ENCODE data around the gene VIPR2. TPM values are rescaled to one million over a fixed set of nuclear protein-coding genes. Genes with fewer than 3 reads are reported as not detected.

Gene VIPR2
- total RNA-seq, 1 experiment from 2014 or later, result not detected

DNA sequence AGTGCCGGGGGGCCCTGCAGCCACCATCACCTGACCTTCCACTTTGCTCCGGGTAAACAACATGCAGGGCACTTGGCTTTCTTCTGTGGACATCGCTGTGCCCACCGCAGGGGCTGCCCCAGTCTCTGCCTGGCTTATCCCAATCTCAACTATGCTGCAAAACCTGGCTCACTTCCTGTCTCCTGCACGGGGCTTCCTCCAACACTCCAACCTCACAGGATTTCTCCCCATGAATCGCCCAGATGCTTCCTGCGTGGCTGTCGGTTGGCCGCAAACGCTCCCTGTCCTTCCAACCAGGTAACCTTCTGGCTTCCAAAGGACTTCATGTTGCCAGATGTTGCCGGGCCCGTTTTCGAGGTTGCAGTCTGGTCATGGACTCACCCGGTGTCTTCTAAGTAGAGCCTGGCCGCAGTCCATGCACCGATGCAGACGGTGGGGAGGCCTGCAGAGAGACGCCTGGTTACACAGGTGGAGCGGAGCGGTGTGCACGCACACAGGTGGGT lies 109.0 kb downstream of the VIPR2 start:
- ChIA-PET CTCF (no interaction called here), POLR2A (no interaction called here)
- Mint-ChIP-seq H3K4me3 (ENCODE audit: unreplicated experiment) (no peak overlapping the region), H3K36me3 (ENCODE audit: insufficient read depth, unreplicated experiment) (no peaks in the 10 kb centered on the region), H3K4me1 (ENCODE audit: insufficient read depth, unreplicated experiment) (no peaks in the 10 kb centered on the region), H3K9me3 (ENCODE audit: unreplicated experiment) (no peaks in the 10 kb centered on the region), H3K27ac (ENCODE audit: low read depth, unreplicated experiment) (no peak overlapping the region), H3K27me3 (ENCODE audit: insufficient read depth, unreplicated experiment) (no peaks in the 10 kb centered on the region)
- no TSS peak for BruUV-seq (replicated peaks)
- intact Hi-C loops (cut with micrococcal nuclease), result no loop called here
- DNase-seq (ENCODE audit: unreplicated experiment), result no peak
- TF ChIP-seq, protein P1, sequence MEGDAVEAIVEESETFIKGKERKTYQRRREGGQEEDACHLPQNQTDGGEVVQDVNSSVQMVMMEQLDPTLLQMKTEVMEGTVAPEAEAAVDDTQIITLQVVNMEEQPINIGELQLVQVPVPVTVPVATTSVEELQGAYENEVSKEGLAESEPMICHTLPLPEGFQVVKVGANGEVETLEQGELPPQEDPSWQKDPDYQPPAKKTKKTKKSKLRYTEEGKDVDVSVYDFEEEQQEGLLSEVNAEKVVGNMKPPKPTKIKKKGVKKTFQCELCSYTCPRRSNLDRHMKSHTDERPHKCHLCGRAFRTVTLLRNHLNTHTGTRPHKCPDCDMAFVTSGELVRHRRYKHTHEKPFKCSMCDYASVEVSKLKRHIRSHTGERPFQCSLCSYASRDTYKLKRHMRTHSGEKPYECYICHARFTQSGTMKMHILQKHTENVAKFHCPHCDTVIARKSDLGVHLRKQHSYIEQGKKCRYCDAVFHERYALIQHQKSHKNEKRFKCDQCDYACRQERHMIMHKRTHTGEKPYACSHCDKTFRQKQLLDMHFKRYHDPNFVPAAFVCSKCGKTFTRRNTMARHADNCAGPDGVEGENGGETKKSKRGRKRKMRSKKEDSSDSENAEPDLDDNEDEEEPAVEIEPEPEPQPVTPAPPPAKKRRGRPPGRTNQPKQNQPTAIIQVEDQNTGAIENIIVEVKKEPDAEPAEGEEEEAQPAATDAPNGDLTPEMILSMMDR (IDR thresholded peaks at IDR 0.05; ENCODE audit: unreplicated experiment), result no peak

DNA sequence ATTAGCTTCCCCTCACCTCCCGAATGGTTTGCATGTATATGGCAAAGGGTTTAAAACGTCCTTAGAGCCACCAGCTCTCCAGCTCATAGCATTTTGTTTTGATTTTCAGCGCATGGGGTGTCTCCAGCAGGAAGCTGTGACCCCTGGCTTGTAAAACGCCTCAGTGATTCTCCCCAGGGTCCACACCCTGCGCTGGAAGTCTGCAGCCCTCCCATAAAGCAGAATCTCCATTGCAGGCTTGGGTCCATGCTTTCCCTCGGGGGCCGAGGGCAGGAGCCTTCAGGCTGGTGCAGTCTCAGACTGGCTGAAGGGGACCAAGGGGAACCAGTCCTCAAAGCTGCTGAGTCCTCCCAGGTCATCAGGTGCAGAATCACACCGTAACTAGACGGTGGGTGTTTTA lies 109.7 kb downstream of the VIPR2 start:
- BruUV-seq (replicated peaks), result no TSS peak
- Mint-ChIP-seq H3K4me3 (ENCODE audit: unreplicated experiment) (no peak overlapping the region), H3K4me1 (ENCODE audit: insufficient read depth, unreplicated experiment) (no peaks in the 10 kb centered on the region), H3K27ac (ENCODE audit: low read depth, unreplicated experiment) (no peak overlapping the region), H3K36me3 (ENCODE audit: insufficient read depth, unreplicated experiment) (no peaks in the 10 kb centered on the region), H3K27me3 (ENCODE audit: insufficient read depth, unreplicated experiment) (no peaks in the 10 kb centered on the region), H3K9me3 (ENCODE audit: unreplicated experiment) (no peaks in the 10 kb centered on the region)
- ChIA-PET POLR2A (no interaction called here), CTCF (interaction anchor here (0.6 kb wide), 1 partner anchor 124 kb away, joined by 3 read pairs; no protein-coding TSS in a partner anchor)
- TF ChIP-seq, protein P1 (IDR thresholded peaks at IDR 0.05; ENCODE audit: unreplicated experiment), result no peak
- intact Hi-C loops (cut with micrococcal nuclease), result no loop called here
- DNase-seq (ENCODE audit: unreplicated experiment), result no peak

DNA sequence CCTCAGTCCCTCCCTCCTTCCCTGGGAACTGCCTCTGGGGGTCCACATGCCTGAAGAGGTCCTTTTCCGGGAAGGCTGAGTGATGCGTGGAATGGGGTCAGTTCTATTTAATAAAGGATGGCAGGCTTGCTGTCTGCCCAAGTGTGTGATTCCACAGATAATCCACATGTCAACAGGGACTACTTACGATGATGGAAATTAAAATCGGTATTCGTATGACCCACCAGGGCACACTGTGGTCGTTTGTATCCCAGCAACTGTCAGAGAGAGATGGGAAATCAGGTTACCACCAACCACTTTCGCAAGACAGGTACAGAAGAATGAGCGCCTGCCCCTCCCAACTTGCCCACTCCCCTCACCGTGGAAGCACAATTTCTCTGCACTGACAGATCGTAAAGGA lies 110.3 kb downstream of the VIPR2 start:
- Mint-ChIP-seq H3K27ac (ENCODE audit: low read depth, unreplicated experiment) (no peak overlapping the region), H3K4me3 (ENCODE audit: unreplicated experiment) (no peak overlapping the region), H3K9me3 (ENCODE audit: unreplicated experiment) (no peaks in the 10 kb centered on the region), H3K27me3 (ENCODE audit: insufficient read depth, unreplicated experiment) (no peaks in the 10 kb centered on the region), H3K36me3 (ENCODE audit: insufficient read depth, unreplicated experiment) (no peaks in the 10 kb centered on the region), H3K4me1 (ENCODE audit: insufficient read depth, unreplicated experiment) (no peaks in the 10 kb centered on the region)
- ChIA-PET POLR2A (no interaction called here), CTCF (interaction anchor here (0.6 kb wide), 1 partner anchor 125 kb away, joined by 3 read pairs; no protein-coding TSS in a partner anchor)
- BruUV-seq (replicated peaks), result no TSS peak
- DNase-seq (ENCODE audit: unreplicated experiment), result no peak
- intact Hi-C loops (cut with micrococcal nuclease), result no loop called here
- TF ChIP-seq, protein P1 (IDR thresholded peaks at IDR 0.05; ENCODE audit: unreplicated experiment), result no peak

DNA sequence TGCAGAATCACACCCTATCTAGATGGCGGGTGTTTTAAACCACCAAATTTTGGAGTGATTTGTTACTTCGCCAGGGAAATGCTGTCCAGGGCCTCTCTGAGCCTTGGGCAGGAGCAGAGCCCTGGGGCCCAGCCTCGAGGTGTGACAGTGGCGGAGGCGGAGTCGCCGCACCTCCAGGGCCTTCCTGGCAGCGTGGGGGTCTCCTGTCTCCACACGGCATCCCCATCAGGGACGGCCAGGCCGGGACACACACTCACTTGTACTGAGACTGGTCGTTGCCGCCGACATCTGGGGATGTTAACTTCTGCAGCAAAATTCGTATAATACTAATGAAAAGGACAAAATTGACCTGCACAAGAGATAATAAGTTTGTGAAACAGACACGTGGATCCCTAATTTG lies 110.7 kb downstream of the VIPR2 start:
- Mint-ChIP-seq H3K36me3 (ENCODE audit: insufficient read depth, unreplicated experiment) (no peaks in the 10 kb centered on the region), H3K4me1 (ENCODE audit: insufficient read depth, unreplicated experiment) (no peaks in the 10 kb centered on the region), H3K27me3 (ENCODE audit: insufficient read depth, unreplicated experiment) (no peaks in the 10 kb centered on the region), H3K9me3 (ENCODE audit: unreplicated experiment) (no peaks in the 10 kb centered on the region), H3K4me3 (ENCODE audit: unreplicated experiment) (no peak overlapping the region), H3K27ac (ENCODE audit: low read depth, unreplicated experiment) (no peak overlapping the region)
- intact Hi-C loops (cut with micrococcal nuclease), result no loop called here
- POLR2A ChIA-PET, result no interaction called here
- TF ChIP-seq, protein P1 (IDR thresholded peaks at IDR 0.05; ENCODE audit: unreplicated experiment), result no peak
- BruUV-seq (replicated peaks), result no TSS peak
- CTCF ChIA-PET, result no interaction called here
- no peak for DNase-seq (ENCODE audit: unreplicated experiment)
